ENCODE measurements around the gene CCDC86. TPM values are rescaled to one million over a fixed set of nuclear protein-coding genes. Genes with fewer than 3 reads are reported as not detected.

CCDC86 gene
- total and polyA plus RNA-seq, 2 of the 4 experiments (the other 2 are of a cell fraction): 9.5 to 34.0 TPM

GRCh38 chr11:60855726-60856633 lies 14.1 kb downstream of the CCDC86 start, which contains the start of gene PTGDR2 (continued):
- no peak for TF ChIP-seq RFX5 (IDR thresholded peaks at IDR 0.05; ENCODE audit: low read depth, low read length)
- no peak for TF ChIP-seq BHLHE40 (IDR thresholded peaks at IDR 0.05; ENCODE audit: low read depth, low read length)

- BruUV-seq (replicated peaks): no TSS peak
- in situ Hi-C loops (cut with MboI; ENCODE audit: low sequenced_read_pairs): no loop called here
These were observed 15.7 kb downstream of the CCDC86 start for GRCh38 chr11:60857378-60858232.

More at GRCh38 chr11:60857378-60858232, 15.7 kb downstream of the CCDC86 start:
- WGBS, 2 experiments (ENCODE audit: extremely low coverage in 2 of 2, insufficient read length in 1 of 2): no CpG with 5 or more reads among the region's 5 CpGs
- Histone ChIP-seq H2BK120ac (ENCODE audit: low read depth, low read length) (no peak overlapping the region), H2AK9ac (replicated peaks; ENCODE audit: low read depth, low read length, poor library complexity) (peak overlapping the region; percentile 5), H3K23ac (ENCODE audit: low read depth, low read length) (no peak overlapping the region), H3K79me1 (ENCODE audit: low read depth in 1 of 2, low read length in 2 of 2) (no peaks in the 10 kb centered on the region), H3K36me3 (ENCODE audit: control insufficient read depth, insufficient read depth, low read length) (no peaks in the 10 kb centered on the region; the same call in 1 of the 2 replicates), H2BK20ac (ENCODE audit: low read depth, low read length) (no peak overlapping the region), H3K4me1 (ENCODE audit: control insufficient read depth, insufficient read depth, low read length) (peaks cover 7% of the 10 kb centered on the region), H3K14ac (replicated peaks; ENCODE audit: low read depth, low read length) (no peak overlapping the region), H2BK15ac (ENCODE audit: low read depth, low read length) (peak overlapping the region; percentile 34; the same call in 1 of the 3 replicates), H3K27ac (ENCODE audit: insufficient read depth, low read length) (no peak overlapping the region), H4K20me1 (ENCODE audit: insufficient read depth, low read length) (no peaks in the 10 kb centered on the region), H4K8ac (ENCODE audit: low read depth in 2 of 2, low read length in 2 of 2) (no peak overlapping the region; a peak in 1 of 4 replicates), H3K4me2 (ENCODE audit: low read depth, low read length) (no peak overlapping the region), H3K56ac (ENCODE audit: extremely low read depth, insufficient read depth, low read length) (no peak overlapping the region), H4K5ac (ENCODE audit: low read depth, low read length) (no peak overlapping the region), H3K18ac (ENCODE audit: low read depth, low read length) (no peak overlapping the region), H3K9me1 (ENCODE audit: insufficient read depth, low read length) (peaks cover 2% of the 10 kb centered on the region; the same call in 1 of the 2 replicates), H2AK5ac (ENCODE audit: low read depth, low read length) (peak overlapping the region; percentile 33; the same call in 1 of the 2 replicates), H4K91ac (ENCODE audit: insufficient read depth, low read depth, low read length) (no peak overlapping the region), H2AFZ (replicated peaks; ENCODE audit: low read length, poor library complexity) (peak overlapping the region; percentile 56), H3K4ac (ENCODE audit: low read depth, low read length) (no peak overlapping the region), H2BK5ac (ENCODE audit: low read depth, low read length, poor library complexity, severe bottlenecking) (peak overlapping the region; percentile 35), H3K9me3 (ENCODE audit: control insufficient read depth, insufficient read depth, low read length) (no peaks in the 10 kb centered on the region), H3K9ac (ENCODE audit: low read depth, low read length) (no peak overlapping the region), H3K4me3 (ENCODE audit: insufficient read depth, low read depth, low read length) (no peak overlapping the region), H3K27me3 (ENCODE audit: control insufficient read depth, insufficient read depth, low read length) (peaks cover 4% of the 10 kb centered on the region; the same call in 1 of the 2 replicates)
- DNase-seq: peak; percentile 65
- CTCF ChIA-PET: no interaction called here
- ATAC-seq (ENCODE audit: low read depth): peak; percentile 69
- intact Hi-C loops (cut with micrococcal nuclease) (no loop called here), dilution Hi-C loops (cut with HindIII; ENCODE audit: low sequenced_read_pairs, unreplicated experiment) (no loop called here)
- no peak for TF ChIP-seq CTCF (conservative IDR thresholded peaks at IDR 0.05; ENCODE audit: low read depth, low read length)
- TF ChIP-seq ELK1 (IDR thresholded peaks at IDR 0.05; ENCODE audit: borderline replicate concordance, low read depth, low read length): no peak
- TF ChIP-seq RCOR1 (IDR thresholded peaks at IDR 0.05; ENCODE audit: insufficient replicate concordance, low read length): no peak
- TF ChIP-seq MAFK (IDR thresholded peaks at IDR 0.05; ENCODE audit: low read depth, low read length): 0 out of 2 replicates have a peak, but pooled peaks have one; percentile 6
- TF ChIP-seq RFX5 (IDR thresholded peaks at IDR 0.05; ENCODE audit: low read depth, low read length): no peak
- no peak for TF ChIP-seq RAD21 (IDR thresholded peaks at IDR 0.05; ENCODE audit: low read length)
- no peak for TF ChIP-seq MXI1 (IDR thresholded peaks at IDR 0.05; ENCODE audit: borderline replicate concordance, low read depth, low read length)
- no peak for TF ChIP-seq BHLHE40 (IDR thresholded peaks at IDR 0.05; ENCODE audit: low read depth, low read length)
- POLR2A ChIA-PET (ENCODE audit: unreplicated experiment): no interaction called here

All from IMR-90 (cell line).